ENCODE results near the gene POMT2.
"Not testable (repeated sequence)": the region's sequence is repeated elsewhere in the genome, so short reads cannot be mapped to it uniquely, and the experiment has no call there.

POMT2 gene

DNA sequence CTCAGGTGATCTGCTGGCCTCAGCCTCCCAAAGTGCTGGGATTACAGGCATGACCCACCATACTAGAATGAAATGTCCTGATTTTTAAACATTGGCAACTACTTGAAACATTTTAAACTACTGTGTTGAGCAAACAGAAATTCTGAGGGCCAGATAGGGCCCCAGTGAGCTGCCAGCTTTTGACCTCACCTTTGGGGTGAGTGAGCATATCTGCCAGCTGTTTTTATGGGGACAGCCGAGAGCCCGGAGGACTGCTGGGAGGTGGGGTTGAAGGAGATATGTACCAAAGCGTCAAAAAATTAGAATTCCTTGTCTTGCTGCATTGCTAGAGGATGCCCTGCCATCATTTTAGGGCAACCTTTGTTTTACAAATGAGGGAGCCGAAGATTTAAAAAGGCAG, 2.9 kb upstream of the POMT2 start:
- DNase-seq: no peak

DNA sequence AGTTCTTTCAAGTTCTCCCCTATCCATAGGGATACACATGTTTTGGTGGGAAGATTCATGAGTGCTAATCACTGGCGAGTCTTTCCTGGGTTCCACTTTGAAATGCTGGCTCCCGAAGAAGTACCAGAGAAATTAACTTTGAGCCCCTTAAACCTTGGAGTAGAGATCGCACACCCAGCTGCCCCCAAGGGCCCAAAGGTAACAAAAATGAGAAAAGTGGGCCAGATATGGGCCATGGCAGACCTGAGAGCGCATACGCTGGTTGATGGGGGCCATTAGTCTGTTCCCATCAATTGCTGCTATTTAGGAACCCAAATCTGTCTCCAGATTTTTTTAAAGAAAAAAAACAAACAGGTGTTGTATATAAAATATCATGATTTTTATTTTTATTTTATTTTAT, 2.3 kb upstream of the POMT2 start:
- DNase-seq: no peak

- DNase-seq: no peak
These were observed 1.7 kb upstream of the POMT2 start for GRCh38 chr14:77322250-77322902.

- no peak for DNase-seq
These were observed 1.3 kb downstream of the POMT2 start for GRCh38 chr14:77319422-77319821.

GRCh38 chr14:77318756-77319155, 1.9 kb downstream of the POMT2 start:
- not testable (repeated sequence) for DNase-seq

DNA sequence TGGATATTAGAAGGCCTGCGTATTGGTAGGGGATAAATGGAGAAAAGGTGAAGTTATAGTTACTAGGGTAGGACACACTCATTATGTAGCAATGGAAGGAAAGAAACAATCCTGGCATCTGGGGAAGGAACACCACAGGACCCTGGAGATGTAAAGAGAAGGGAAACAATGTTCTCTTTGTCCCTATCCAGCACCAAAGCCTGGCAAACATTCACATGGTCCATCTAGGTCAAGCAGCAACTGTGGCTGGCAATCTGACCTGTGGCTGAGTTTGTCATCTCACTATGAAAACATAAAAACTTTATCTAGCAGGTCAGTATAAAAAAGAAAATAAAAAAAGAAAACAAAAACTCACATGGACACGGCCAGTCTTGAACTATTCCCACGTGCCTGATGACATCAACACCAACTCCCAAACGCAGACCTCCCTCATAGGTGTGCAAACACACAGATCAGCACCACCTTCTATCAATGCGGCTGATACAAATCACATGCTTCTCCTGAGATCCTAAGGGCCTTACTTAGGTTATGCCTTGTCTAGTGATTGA, 2.6 kb downstream of the POMT2 start:
- no peak for DNase-seq

DNA sequence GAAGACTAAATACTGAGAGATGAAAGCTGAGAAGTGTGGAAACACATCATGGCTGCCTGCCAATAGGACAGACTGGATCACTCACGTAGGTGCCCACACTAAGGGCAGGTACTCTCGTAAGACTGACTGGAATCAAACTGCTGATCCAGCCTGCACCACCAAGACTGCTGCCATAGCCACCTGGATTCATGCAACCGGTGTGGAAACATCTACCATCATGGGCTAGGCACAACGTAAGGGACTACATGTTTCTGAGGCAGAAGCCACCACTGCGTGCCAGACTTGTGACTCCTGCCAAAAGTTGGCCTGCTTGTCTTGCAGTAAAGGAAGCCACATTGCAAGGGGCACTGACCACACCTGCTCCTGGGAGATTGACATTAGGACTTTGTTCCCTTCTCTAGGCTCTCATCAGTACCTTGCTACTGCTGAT, 3.8 kb downstream of the POMT2 start:
- no peak for DNase-seq

DNA sequence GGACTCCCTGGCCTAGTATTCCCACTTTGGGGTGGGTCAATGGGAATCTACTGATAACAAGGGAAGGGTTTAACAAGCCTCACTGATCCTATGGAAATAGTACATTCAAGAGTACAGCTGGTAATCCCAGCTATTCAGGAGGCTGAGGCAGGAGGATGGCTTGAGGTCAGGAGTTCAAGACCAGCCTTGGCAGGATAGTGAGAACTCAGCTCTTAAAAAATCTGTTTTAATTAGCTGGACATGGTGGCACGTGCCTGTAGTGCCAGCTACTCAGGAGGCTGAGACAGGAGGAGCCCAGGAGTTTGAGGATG, 4.5 kb downstream of the POMT2 start:
- no peak for DNase-seq

DNA sequence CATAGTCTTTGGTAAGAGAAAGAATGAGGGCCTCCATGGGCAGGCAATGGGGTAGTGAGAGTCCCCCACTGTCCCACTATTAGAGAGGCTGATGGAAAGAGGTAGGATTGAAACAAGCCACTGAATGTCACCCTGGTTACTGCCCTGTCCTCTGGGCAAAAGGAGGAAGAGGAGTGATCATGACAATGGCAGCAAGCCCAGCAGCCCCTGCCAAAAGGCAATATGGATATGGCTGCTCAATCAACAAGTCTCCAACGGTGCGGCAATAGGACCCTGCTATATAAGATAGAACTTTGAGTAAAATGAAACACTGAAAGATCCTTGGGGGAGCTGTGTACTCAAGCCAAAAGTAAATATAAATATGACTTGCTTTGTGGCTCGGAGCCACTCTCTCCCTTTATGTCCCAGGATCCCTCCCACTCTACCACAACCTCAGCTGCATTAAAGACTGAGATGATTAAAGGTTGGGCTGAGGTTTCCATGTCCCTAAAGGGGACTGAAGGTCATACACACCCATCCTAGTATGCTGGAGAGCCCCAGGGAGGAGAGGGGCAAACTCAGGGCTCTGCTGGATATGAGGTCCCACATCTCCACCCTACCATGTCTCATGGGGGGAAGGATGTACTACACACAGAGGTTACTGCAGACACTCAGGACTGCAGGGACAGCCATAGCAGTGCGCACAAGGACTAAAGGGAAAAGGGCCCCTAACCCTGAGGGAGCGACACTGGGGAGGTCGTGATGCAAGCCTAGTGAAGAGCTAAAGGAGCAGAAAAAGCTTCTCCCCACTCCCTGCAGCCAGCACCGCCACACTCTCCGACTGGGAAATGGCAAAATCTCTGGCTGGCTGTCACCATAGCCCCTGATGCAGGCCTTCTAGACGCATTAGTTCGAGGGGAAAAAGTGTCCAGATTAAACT, 5.9 kb downstream of the POMT2 start:
- no peak for DNase-seq

DNA sequence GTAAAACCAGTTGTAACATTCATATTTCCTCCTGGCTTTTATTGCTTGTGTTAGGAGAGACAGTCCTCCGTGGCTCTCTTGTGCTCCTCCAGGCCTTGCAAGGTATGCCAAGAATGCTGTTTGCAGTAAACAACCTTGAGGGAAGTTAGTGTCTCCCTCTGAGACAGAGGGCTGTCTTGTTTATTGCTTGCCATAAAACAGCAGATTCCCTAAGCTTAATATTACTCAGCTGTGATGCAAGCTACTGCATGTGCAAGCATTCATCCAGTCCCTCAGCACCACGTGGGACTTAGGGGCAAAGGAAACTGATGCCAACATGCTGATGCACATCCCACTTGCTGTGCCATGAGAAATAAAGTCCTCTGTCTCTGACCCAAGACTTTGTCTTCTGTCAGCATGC, 6.6 kb downstream of the POMT2 start:
- DNase-seq: no peak

DNA sequence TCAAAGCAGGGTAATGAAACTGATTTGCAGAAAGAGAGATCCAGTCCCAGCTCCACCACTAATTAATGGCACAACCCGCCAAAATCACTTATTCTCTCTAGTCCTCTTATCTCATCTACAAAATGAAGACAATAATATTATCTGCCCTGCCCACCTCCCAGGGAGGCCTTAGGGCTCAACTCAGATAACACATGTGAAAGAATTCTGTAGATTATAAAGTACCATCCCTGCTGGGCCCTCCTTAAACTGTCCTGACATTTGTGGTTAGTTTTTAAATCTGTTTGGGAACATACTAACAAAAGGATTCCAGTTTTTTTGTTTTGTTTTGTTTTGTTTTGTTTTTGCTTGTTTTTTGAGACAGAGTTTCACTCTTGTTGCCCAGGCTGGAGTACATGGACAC, 7.3 kb downstream of the POMT2 start:
- no peak for DNase-seq

DNA sequence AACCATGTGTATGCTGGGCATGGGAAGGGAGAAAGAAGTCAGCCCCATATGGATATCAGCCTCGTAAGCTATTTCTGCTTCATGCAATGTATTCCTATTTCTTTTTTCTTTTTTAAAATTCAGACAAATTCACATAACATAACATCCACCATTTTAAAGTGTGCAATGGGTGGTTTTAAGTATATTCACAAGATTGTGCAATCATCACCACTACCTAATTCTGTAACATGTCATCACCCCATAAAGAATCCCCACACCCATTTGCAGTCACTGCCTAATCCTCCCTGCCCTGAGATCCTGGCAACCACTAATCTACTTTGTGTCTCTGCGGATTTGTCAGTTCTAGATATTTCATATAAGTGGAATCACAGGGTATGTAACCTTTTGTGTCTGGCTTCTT, 9.5 kb downstream of the POMT2 start:
- no peak for DNase-seq

GRCh38 chr14:77310026-77310425, 10.7 kb downstream of the POMT2 start:
- DNase-seq: no peak

DNA sequence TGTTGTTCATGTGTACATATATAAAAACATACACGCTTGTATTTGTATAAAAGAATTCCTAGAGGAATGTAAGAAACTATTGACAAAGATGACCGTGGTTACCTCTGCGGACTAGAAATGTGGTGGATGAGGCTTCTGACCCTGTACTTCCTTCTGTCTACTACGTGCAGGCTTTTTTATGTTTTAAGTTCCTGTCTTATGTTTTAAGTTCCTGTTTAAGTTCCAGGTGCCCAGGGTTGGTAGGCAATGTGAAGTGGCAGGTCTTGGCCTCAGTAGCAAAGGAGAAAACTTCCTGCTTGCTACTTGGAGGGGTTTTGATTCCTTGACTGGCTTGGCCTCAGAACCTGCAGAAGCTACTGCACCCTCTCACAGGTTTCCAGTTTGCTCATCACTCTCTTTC, 11.6 kb downstream of the POMT2 start:
- no peak for DNase-seq

- DNase-seq: no peak
These were observed 13.7 kb downstream of the POMT2 start for GRCh38 chr14:77306851-77307496.

DNA sequence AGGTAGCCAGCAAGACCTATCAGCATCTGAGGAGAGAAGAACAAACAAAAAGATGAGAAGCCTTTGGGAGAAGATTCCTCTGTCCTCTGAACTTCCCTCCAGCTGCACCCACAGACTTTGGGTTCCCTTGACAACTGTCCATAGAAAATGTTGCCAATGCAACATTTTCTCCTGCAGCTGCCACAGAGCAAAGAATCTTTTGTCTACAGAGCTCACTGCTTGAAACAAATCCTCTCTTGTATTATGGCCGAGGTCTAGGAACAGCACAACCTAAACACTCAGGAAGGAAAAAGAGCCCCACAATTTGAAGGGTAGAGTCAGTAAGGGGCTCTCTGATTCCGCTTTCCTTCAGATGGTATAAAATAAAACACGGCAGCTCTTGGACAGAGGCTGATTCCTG, 14.3 kb downstream of the POMT2 start:
- no peak for DNase-seq

DNA sequence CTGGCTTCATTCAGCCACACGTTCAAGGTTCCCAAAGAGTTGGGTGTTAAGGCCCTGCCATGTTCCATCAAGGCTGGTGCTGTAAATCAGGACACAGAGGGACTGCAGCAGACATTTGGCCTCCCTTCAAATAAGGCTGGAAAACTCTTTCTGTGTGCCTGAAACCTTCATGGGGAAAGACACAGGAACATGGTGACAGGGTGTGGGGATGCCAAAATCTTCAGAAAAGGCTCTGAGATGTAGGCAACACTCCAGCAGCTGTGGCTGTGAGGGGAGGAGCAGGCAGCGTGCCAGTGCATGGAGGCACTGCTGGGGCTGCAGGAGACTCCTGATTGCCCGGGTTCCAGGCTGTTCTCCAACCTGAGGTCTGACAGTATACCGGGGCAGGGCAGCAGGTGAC, 15.0 kb downstream of the POMT2 start:
- DNase-seq: no peak

GRCh38 chr14:77303417-77304156, 17.1 kb downstream of the POMT2 start:
- DNase-seq: no peak

DNA sequence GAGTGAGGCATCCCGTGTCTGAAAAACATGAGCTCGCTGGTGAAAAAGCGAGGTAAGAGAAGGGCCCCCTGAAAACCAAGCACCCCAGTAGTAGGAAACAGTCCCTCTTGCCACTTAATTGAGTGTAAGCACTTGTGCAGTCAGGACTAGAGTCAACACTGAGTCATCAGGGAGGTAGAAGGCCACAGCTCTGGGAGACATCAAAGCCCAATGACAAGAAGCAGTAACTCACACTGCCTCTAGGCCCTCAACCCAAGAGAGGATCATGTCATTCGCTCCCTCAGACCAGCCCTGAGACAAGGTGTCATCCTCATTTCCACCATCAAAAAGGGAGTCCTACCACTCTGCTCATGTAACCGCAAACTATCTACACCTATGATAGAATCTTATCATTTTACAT, 17.8 kb downstream of the POMT2 start:
- DNase-seq: no peak

DNA sequence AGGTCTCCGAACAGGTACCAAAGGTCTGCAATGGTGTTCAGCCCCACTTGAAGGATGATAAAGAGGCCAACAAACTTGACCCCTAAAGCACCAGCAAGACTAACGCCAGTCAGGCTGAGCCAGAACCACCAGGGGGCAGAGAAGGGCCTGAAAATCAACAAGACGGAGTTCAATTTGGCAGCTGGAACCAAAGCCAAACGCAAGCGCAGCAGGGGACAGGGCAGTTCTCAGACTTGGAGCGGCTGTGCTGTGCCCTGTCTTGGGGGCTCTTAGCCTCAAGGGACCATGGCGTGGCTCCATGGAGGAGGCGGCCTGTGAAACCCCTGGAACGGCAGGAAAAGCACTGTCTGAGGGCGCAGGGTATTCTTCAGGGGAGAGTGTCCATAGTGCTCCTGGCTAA, 19.6 kb downstream of the POMT2 start:
- DNase-seq: peak; percentile 1

- no peak for DNase-seq
These were observed 20.9 kb downstream of the POMT2 start for GRCh38 chr14:77299771-77300170.

DNA sequence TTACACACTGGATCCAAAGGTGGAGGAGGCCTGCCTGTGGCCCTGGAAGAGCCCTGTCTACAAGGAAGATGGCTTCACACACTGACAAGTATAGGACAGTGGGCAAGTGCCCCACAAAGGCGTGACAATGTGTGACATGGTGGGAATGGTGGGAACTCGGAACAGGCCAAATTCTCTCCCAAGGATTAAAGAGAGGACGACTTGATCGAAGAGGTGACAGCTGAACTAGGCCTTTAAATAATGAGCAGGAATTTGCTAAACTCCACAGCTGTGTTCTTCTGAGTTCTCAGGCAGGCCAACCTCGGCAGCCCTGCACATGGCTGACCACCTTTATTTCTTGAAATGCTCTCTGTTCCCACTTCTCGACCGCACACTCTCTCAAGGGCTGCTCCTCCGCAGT, 23.8 kb downstream of the POMT2 start:
- DNase-seq: no peak

DNA sequence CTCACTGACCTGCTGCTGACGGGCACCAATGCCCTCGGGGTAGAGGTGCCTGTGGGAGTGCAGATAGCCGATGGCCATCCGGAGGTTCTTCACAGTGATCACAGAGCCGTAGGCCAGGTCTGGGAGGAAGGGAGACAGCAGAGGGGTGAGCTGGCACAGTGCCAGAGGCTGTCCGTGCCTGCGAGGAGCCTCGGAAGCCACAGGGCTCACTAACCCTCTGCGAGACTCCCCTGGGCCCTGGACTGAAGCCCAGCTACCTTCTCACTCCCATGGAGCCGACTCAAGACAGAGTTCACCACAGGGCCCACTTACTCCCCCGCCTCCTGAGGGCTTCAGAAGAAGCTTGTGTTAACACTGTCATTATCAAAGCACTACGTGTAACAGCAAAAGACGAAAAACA, 24.5 kb downstream of the POMT2 start:
- DNase-seq: no peak
